NAMALWA (cell line): ENCODE measurements around the gene KNDC1.

Experiments
- DNase-seq: peaks from one replicate; pipeline ENCODE4 v3.0.0-alpha.2; 2015; ENCODE audit warnings: low spot score

The KNDC1 gene

DNA sequence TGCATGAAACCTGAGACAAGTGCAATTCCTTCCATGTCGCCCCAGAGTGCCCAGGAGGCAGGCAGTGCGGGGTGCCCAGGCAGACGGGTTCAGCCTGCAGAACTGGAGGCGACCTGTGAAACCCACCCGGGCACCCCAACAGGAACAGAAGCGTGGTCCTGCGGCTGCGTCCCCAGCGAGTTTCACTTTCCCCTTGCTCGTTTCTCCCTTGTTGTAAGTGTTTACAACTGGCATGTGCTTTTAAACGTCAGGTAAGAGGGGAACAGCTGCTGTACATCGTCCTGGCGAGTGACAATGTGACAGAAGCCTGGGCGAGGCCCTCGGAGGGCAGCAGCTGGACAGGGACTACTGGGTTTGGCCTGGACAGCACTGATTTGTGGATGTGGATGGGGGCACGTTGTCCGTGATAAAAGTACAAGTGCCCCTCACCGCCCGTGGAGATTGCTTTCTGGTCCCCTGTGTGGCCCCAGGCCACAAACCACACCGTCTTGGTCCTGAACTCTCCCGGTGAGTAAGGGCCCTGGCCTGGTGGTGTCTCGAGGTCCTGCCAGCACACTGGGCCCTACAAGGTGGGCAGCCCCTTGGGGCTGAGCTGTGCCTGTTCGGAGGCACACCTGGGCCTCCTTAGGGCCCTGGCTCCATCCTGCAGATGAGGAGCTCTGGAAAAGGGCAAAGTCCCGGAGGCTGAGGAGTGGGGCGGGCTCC lies 81.6 kb downstream of the KNDC1 start:
- no peak for DNase-seq

DNA sequence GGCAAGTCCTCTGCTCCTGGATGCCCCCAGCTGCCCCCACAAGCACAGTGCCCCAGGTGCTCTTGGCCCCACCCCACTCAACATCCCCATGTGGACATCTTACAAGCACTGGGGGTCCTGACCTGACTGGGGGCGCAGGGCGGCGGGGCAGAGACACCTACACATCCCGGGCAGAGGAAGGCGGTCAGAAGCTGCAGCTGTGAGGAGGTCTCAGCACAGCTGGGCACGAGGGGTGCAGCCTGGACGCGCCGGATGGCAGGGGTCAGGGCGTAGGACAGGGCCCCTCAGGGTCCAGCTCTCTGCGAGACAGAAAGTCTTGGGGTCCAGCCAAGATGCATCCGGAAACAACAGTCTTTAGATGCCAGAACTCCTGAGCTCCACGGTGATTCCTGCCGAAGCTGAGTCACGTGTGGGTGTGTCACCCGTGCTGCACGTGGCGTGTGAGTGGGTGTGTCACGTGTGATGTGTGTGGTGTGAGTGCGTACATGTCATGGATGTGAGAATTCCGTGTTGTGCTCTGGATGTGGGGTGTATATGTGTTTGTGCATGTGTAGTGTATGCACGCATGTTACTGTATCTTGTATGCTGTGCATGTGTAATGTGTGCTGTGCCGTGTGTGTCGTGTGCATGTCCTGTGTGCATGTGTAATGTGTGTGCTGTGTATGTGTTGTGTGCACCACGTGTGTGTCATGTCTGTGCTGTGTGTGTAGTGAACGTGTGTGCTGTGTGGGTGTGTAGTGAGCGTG lies 82.8 kb downstream of the KNDC1 start:
- no peak for DNase-seq

- no peak for DNase-seq
Observed at GRCh38 chr10:133243593-133243992, 83.6 kb downstream of the KNDC1 start.

- no peak for DNase-seq
Observed at GRCh38 chr10:133245439-133246235, 85.6 kb downstream of the KNDC1 start.

GRCh38 chr10:133246236-133246626 lies 86.2 kb downstream of the KNDC1 start:
- no peak for DNase-seq

- no peak for DNase-seq
Observed at GRCh38 chr10:133247681-133248333, 87.8 kb downstream of the KNDC1 start.

GRCh38 chr10:133248334-133248715 lies 88.3 kb downstream of the KNDC1 start:
- no peak for DNase-seq

DNA sequence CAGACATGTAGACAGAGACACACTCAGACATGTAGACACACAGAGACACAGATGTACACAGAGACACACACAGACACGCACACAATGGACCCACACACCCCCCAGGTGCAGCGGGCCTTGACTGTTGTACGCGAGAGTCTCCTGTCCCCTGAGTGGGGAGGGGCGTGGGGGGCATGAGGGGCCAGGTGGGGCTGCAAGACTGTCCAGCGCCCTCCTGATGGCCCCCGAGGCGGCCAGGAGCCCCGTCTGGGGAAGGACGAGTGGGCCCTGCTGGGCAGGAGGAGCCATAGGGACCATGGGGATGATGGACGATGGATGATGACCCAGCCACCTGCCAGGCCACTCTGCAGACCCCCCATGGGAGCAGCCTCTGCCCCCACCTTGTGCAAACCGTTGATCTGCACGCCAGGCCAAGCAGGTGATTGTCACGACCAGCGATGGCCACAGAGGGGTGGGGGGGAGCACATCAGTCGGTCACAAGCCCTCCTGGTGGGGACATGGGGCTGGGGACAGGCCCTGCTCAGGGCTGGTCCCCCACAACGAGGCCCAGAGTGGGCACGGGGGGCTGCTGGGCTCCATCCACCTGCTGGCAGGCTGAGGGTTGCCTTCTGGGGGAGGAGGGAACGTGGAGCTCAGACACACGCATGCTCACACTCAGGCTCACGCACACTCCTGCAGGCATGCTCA lies 89.2 kb downstream of the KNDC1 start:
- no peak for DNase-seq

DNA sequence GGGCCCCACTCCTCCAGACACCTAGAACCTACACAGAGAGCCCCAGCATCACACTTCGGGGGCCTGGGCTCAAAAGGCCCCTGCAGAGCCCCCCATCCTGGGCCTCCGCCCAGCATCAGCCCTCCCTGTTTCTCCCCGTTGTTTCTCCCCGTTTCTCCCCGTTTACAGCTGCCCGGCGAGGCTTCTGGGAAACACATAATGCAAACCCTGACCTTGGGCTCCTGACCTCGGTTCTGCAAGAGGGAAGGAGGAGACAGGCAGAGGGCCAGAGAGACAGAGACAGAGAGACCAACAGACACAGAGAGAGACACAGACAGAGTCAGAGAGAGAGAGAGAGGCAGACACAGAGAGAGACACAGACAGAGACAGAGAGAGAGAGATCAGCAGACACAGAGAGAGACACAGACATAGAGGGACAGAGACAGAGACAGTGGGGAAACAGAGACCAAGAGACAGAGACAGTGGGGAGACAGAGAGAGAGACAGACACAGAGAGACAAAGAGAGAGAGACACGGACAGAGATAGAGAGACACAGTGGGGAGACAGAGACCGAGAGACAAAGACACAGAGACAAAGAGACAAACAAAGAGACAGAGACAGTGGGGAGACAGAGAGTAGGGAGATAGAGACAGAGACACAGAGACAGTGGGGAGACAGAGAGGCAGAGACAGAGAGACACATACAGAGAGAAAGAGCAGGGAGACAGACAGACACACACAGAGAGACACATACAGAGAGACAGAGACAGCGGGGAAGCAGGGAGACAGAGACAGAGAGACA lies 90.1 kb downstream of the KNDC1 start:
- no peak for DNase-seq

DNA sequence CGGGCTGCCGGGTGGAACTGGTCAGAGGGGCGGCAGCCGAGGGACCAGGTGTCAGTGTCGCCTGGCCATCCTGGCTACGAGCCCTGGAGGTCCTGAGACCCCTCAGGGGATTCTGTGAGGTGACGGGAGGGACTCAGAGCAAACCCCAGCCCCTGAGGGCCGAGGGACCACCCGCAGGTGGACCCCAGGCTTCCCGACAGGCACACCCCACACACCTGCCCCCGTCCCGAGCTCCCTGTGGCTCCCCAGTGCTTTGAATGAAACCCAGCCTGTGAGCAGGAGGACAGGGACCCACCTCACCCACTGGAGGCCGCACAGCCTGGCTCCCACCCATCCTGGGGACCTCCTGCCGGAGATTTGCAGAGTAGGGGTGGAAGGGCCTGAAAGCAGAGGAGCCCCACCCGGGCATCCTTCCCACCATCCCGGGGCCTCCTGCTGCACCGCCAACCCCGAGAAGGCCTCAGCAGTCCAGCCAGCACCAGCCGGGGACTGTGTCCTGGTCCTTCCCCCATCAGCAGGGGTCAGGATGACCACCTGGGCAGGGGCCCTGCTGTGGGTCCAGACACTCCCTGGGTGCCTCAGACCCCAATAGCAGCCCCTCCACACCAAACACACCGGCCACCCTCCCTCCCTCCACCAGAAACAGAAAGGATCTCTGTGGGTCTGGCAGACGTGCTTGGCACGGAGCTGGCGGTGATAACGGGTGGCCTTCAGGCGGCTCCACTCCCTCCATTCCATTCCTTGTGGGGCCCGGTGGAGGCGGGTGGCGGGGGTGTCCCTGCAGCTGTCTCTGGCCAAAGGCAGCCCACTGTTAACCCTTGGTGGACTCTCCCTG lies 91.6 kb downstream of the KNDC1 start:
- DNase-seq: no peak

- no peak for DNase-seq
Observed at GRCh38 chr10:133252223-133252552, 92.2 kb downstream of the KNDC1 start.

DNA sequence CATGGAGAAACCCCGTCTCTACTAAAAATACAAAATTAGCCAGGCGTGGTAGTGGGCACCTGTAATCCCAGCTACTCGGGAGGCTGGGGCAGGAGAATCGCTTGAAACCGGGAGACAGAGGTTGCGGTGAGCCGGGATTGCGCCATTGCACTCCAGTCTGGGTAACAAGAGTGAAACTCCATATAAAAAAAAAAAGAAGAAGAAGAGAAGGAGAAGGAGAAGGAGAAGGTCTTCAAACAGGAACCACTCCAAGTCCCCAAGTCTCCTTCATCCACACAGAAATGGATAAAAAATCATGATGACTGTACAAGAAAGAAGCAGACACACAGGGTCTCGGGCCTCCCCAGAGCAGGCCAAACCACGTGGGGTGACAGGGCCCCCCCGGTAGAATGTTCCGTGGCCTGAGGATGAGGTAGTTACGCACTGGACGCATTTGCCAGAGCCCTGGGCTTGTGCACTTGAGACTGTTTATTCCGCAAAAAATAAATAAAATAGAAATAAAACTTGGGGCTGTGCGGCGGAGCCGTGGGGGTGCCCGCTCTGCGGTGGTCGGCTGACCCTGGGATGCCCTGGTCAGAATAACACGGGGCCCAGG lies 93.4 kb downstream of the KNDC1 start:
- no peak for DNase-seq

GRCh38 chr10:133254421-133255120 lies 94.6 kb downstream of the KNDC1 start:
- DNase-seq: no peak

GRCh38 chr10:133255323-133255722 lies 95.3 kb downstream of the KNDC1 start:
- no peak for DNase-seq

DNA sequence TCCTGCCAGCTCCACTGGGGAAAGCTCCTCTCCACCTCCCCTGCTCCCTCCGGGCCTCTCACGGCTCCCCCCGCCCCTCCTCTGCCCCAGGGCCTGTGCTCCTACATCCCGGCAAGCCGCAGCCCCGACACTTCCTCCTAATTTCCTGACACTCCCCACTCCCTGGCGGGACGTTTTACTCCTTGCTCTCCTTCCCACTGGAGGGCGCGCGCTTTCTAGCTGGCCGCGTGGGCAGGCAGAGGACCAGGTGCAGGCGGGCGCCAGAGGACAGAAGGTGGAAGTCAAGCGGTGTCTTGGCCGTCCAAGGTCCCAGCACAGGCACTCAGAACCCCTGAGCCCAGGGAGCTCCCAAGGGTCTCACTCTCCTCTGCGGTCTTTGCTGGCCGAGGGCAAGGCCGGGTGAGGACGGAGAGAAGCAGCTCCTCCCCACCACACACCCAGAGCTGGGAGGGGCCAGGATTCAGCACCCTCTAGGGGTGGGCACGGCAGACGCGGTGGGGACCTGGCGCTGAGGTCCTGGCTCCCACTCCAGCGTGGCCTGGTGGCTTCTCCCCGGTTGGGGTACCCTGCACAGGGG lies 97.6 kb downstream of the KNDC1 start:
- DNase-seq: peak; percentile 62

GRCh38 chr10:133258066-133258817 lies 98.2 kb downstream of the KNDC1 start:
- DNase-seq: peak; percentile 79

GRCh38 chr10:133258818-133259601 lies 99.0 kb downstream of the KNDC1 start:
- DNase-seq: peak; percentile 59
